Neural progenitor cell (in vitro differentiated cells): ENCODE measurements around the gene AFF2. TPM values are rescaled to one million over a fixed set of nuclear protein-coding genes. Genes with fewer than 3 reads are reported as not detected.

ENCODE experiments used
- DNase-seq: peaks from one replicate; pipeline ENCODE4 v3.0.0-alpha.2; 2016; ENCODE audit warnings: low spot score
- H2AFZ ChIP-seq: fragments of 200-600 bp; sonication (generic); replicated peaks from 2 replicates; pipeline ENCODE4 v1.6.1; 2016; ENCODE audit warnings: antibody characterized with exemption
- H3F3A ChIP-seq: fragments of 200-600 bp; sonication (generic); 2 replicates; pipeline ENCODE4 v1.6.1; 2016; ENCODE audit warnings: antibody characterized with exemption, low read depth
- H3K27ac ChIP-seq: fragments of 200-600 bp; sonication (generic); 2 replicates; pipeline ENCODE4 v1.5.1; 2016; ENCODE audit warnings: mild to moderate bottlenecking
- H3K27me3 ChIP-seq: fragments of 200-600 bp; sonication (generic); 2 replicates; pipeline ENCODE4 v1.6.1; 2016; ENCODE audit warnings: mild to moderate bottlenecking, moderate library complexity
- H3K36me3 ChIP-seq: fragments of 200-600 bp; sonication (generic); 2 replicates; pipeline ENCODE4 v1.5.1; 2016
- H3K4me1 ChIP-seq: fragments of 200-600 bp; sonication (generic); 2 replicates; pipeline ENCODE4 v1.6.1; 2016; ENCODE audit warnings: mixed run types
- H3K4me2 ChIP-seq: fragments of 200-600 bp; sonication (generic); 2 replicates; pipeline ENCODE4 v1.6.1; 2016
- H3K4me3 ChIP-seq: fragments of 200-600 bp; sonication (generic); 2 replicates; pipeline ENCODE4 v1.5.1; 2016
- H3K79me2 ChIP-seq: fragments of 200-600 bp; sonication (generic); 2 replicates; pipeline ENCODE4 v1.6.1; 2016; ENCODE audit warnings: low read depth
- H3K9ac ChIP-seq: fragments of 200-600 bp; sonication (generic); 2 replicates; pipeline ENCODE4 v1.6.1; 2016
- H3K9me3 ChIP-seq: fragments of 200-600 bp; sonication (generic); 2 replicates; pipeline ENCODE4 v1.5.1; 2016; ENCODE audit warnings: low read depth
- H4K20me1 ChIP-seq: fragments of 200-600 bp; sonication (generic); 2 replicates; pipeline ENCODE4 v1.6.1; 2016; ENCODE audit warnings: low read depth
- H3K27ac Mint-ChIP-seq: 3 replicates; pipeline ENCODE4 v1.8.0; 2021; ENCODE audit warnings: mixed read lengths
- H3K27me3 Mint-ChIP-seq: 2 replicates; pipeline ENCODE4 v1.8.0; 2022; ENCODE audit warnings: low read depth, mild to moderate bottlenecking, inconsistent platforms, moderate library complexity, mixed read lengths; ENCODE audit not compliant: insufficient read depth
- H3K36me3 Mint-ChIP-seq: 3 replicates; pipeline ENCODE4 v1.8.0; 2021; ENCODE audit warnings: mixed read lengths
- H3K4me1 Mint-ChIP-seq: 3 replicates; pipeline ENCODE4 v1.8.0; 2021; ENCODE audit warnings: mixed read lengths
- H3K4me3 Mint-ChIP-seq: 3 replicates; pipeline ENCODE4 v1.8.0; 2021; ENCODE audit warnings: mild to moderate bottlenecking, moderate library complexity, mixed read lengths
- H3K9me3 Mint-ChIP-seq: 3 replicates; pipeline ENCODE4 v1.8.0; 2020; ENCODE audit warnings: mixed read lengths
- CTCF ChIP-seq: fragments of 200-600 bp; sonication (generic); IDR thresholded peaks from 2 replicates; pipeline ENCODE4 v1.5.1; 2017; ENCODE audit warnings: antibody characterized with exemption, mild to moderate bottlenecking
- EZH2 ChIP-seq: fragments of 200-600 bp; sonication (generic); IDR thresholded peaks from 2 replicates; pipeline ENCODE4 v1.6.1; 2017; ENCODE audit warnings: antibody characterized with exemption, mild to moderate bottlenecking, moderate library complexity
- EZH2phosphoT487 ChIP-seq: fragments of 200-600 bp; sonication (generic); IDR thresholded peaks from 2 replicates; pipeline ENCODE4 v1.6.1; 2017; ENCODE audit warnings: antibody characterized with exemption
- total RNA-seq: library from RNA; depleted of rRNA; stranded (reverse); fragments of >200 nt; gene quantifications from 2 replicates; pipeline ENCODE4 v1.2.3, GENCODE V29; 2015; ENCODE audit warnings: low replicate concordance

Gene AFF2
- total RNA-seq, 1 donor from 2014 or later, result 13.5 TPM

GRCh38 chrX:148815218-148815961 is 315.0 kb downstream of the AFF2 start:
- H2AFZ ChIP-seq, result no peak overlapping the region

GRCh38 chrX:148823986-148824385 is 323.6 kb downstream of the AFF2 start:
- Histone ChIP-seq H2AFZ (no peak overlapping the region), H3K4me2 (no peak overlapping the region), H3K27ac (no peak overlapping the region), H4K20me1 (no peaks in the 10 kb centered on the region), H3F3A (no peaks in the 10 kb centered on the region), H3K9me3 (no peaks in the 10 kb centered on the region), H3K79me2 (no peaks in the 10 kb centered on the region), H3K4me1 (peaks cover 15% of the 10 kb centered on the region), H3K9ac (no peak overlapping the region), H3K4me3 (no peak overlapping the region), H3K36me3 (no peaks in the 10 kb centered on the region), H3K27me3 (no peaks in the 10 kb centered on the region)
- H3K36me3 Mint-ChIP-seq, result no peaks in the 10 kb centered on the region
- peaks cover 2% of the 10 kb centered on the region for H3K9me3 Mint-ChIP-seq
- no peak overlapping the region for H3K4me3 Mint-ChIP-seq
- H3K27ac Mint-ChIP-seq, result no peak overlapping the region
- no peaks in the 10 kb centered on the region for H3K27me3 Mint-ChIP-seq
- no peak for DNase-seq
- H3K4me1 Mint-ChIP-seq, result no peaks in the 10 kb centered on the region
- TF ChIP-seq CTCF, result no peak
- TF ChIP-seq EZH2phosphoT487, result no peak

More at GRCh38 chrX:148815218-148815961, 315.0 kb downstream of the AFF2 start:
- Histone ChIP-seq H3K36me3 (peaks cover 3% of the 10 kb centered on the region), H3K4me2 (no peak overlapping the region), H4K20me1 (no peaks in the 10 kb centered on the region), H3K4me1 (peaks cover 4% of the 10 kb centered on the region), H3K27ac (no peak overlapping the region), H3F3A (no peaks in the 10 kb centered on the region), H3K27me3 (no peaks in the 10 kb centered on the region), H3K9ac (no peak overlapping the region), H3K79me2 (no peaks in the 10 kb centered on the region), H3K4me3 (no peak overlapping the region), H3K9me3 (peaks cover 7% of the 10 kb centered on the region)
- Mint-ChIP-seq H3K36me3 (peaks cover 1% of the 10 kb centered on the region), H3K27ac (no peak overlapping the region), H3K4me3 (no peak overlapping the region), H3K27me3 (peaks cover 4% of the 10 kb centered on the region), H3K4me1 (no peaks in the 10 kb centered on the region), H3K9me3 (peaks cover 5% of the 10 kb centered on the region)
- no peak for DNase-seq
- TF ChIP-seq CTCF (no peak), EZH2 (no peak), EZH2phosphoT487 (no peak)

DNA sequence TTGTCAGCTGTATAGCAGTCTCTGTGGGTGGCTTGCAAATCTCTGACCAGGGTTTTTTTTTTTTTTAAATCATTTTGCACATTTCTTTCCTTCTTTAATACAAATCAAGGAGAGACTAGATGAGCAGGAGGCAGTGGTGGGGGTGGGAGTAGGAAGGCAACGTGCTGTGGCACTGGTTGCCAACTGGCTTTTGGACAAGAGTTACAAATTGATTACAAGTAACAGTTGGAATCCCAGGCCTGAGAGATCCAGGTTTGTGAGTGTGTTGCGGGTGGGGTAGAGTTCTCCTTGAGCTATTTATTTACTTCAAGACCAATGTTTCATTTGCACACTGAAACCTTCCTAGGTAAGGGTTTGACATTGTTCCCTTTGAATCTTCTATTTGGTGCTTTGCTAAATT is 325.3 kb downstream of the AFF2 start:
- Histone ChIP-seq H4K20me1 (no peaks in the 10 kb centered on the region), H3K4me3 (no peak overlapping the region), H3K27ac (no peak overlapping the region), H2AFZ (no peak overlapping the region), H3K4me2 (no peak overlapping the region), H3K9ac (no peak overlapping the region), H3K9me3 (no peaks in the 10 kb centered on the region), H3K36me3 (no peaks in the 10 kb centered on the region), H3K4me1 (peaks cover 15% of the 10 kb centered on the region), H3F3A (no peaks in the 10 kb centered on the region), H3K27me3 (no peaks in the 10 kb centered on the region), H3K79me2 (no peaks in the 10 kb centered on the region)
- Mint-ChIP-seq H3K27me3 (no peaks in the 10 kb centered on the region), H3K27ac (no peak overlapping the region), H3K9me3 (peaks cover 4% of the 10 kb centered on the region), H3K4me1 (no peaks in the 10 kb centered on the region), H3K36me3 (no peaks in the 10 kb centered on the region), H3K4me3 (no peak overlapping the region)
- DNase-seq, result no peak
- no peak for TF ChIP-seq EZH2phosphoT487
- TF ChIP-seq EZH2, result no peak
- TF ChIP-seq CTCF, result no peak
